B cell (primary cell): ENCODE results near the gene LAIR2.

Source experiments
- CTCF ChIP-seq: fragments of 200-600 bp; IDR thresholded peaks from one replicate; pipeline ENCODE4 v1.8.0; 2022; ENCODE audit warnings: antibody characterized with exemption, mild to moderate bottlenecking
- EZH2 ChIP-seq: IDR thresholded peaks from 2 replicates; pipeline ENCODE4 v1.6.1; 2012; ENCODE audit warnings: borderline replicate concordance, low read depth, mild to moderate bottlenecking, moderate library complexity, low read length; ENCODE audit not compliant: insufficient read depth, poor library complexity, severe bottlenecking

- no peak for TF ChIP-seq CTCF
- TF ChIP-seq EZH2, result no peak
Observed at GRCh38 chr19:54453921-54454780, 48.5 kb upstream of the LAIR2 start.
